GM19395 (cell line): ENCODE results near the gene PTPRU.

Experiments used
- ATAC-seq: cut with Tn5 transposase; IDR thresholded peaks from one replicate; pipeline ENCODE4 v1.9.1; 2021; ENCODE audit warnings: mild to moderate bottlenecking, moderate library complexity; ENCODE audit not compliant: unreplicated experiment

PTPRU gene

DNA sequence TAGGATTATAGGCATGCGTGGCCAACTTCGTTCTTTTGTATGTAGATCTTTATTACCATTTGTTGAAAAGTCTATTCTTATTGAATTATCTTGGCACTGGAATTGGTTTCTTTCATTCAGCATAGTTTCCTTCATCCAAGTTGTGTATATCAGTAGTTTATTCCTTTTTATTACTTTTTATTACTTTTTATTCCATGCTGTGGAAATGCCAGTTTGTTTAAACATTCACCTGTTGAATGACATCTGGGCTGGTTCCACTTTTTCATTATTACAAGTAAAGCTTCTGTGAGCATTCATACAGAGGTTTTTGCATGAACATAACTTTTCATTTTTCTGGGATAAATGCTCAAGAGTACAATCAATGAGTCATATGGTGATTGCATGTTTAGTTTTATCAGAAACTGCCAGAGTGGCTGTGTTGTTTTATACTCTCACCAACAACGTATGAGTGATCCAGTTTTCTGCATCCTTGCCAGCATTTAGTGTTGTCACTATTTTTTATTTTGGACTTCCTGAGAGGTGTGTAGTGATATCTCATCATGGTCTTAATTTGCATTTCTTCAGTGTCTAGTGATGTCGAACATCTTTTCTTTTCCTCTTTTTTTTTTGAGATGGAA lies 28.6 kb downstream of the PTPRU start:
- ATAC-seq, result no peak

DNA sequence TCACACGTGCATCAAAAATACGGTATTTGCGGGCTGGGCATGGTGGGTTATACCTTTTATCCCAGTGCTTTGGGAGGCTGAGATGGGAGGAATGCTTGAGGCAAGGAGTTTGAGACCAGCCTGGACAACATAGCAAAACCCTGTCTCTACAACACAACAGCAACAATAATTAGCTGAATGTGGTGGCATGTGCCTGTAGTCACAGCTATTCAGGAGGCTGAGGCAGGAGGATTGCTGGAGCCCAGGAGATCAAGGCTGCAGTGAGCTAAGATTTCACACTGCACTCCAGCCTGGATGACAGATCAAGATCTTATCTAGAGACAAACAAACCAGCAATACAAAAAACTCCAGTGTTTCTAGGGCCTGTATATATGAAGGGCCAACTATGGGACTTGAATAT lies 30.6 kb downstream of the PTPRU start:
- ATAC-seq, result no peak

DNA sequence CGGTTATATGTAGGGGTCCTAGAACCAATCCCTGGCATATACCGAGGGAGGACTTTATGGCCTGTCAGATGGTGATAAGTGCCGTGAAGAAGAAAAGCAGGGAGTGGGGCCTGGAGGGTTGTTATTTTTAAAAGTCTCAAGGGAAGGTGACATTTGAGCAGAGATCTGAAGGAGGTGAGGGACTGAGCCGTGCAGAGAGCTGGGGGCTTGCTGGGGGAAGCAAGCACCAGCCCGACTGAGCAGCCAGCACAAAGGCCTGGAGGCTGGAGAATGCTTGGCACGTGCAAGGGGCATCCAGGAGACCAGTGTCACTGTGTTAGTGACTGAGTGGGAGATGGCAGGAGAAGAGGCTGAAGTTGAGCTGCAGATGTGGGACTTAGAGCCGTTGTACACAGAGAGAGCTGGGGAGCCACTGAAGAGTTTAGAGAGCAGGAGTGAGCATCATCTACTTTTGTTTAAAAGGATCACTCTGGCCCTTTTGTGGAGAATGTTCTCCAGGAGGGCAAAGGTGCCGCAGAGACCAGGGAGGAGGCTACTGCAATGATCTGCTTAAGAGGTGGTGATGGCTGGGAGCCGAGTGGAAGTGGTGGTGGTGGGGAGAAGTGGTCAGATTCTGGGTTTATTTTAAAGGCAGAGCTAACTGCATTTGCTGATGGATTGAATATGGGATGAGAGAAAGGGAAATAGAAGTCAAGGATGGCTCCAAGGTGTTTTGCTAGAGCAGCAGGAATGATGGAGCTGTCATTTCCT lies 31.2 kb downstream of the PTPRU start:
- no peak for ATAC-seq

DNA sequence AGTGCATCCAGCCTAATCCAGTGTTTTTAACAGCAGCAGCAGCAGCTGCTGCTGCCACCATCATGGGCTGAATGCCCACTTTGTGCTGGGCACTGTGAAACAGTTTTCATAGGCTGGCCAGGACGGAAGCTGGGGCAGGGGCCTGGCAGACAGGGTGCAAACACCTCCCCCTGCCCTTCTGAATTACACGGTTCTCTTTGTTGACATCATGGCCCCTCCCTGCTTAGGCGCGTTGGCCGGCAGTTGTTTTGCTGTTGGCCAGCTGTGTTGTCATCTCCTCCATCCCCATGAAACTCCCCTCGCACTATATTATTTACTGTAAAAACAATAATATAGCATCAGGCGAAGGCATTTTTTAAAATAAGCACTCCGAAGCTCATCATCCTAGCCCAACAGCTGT lies 33.1 kb downstream of the PTPRU start:
- ATAC-seq, result no peak

DNA sequence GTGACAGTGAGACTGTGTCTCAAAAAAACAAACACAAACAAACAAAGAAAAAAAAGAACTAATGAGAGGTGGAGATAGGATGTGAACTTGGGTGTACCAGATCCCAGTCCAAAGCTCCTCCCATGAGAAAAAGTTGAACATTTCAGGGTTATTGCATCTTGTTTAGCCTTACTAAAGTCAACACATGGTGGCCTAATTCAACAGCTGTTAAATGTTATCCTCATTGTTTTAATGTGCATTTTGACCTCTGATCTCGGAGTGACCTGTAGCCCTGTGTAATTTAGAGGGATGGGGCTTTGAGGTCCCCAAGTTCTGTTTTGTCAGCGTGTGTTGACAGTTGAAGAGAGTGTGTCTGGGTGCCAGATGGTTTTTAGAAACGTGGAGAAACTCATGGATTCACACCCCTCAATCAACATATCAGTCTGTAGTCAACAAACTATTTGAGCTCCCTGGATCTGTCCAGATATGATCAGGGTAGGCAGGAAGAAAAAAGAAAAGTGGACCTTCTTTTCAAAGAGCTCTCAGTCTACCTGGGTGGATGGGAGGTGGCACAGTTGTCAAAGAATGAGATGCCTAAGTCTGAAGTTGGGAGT lies 34.7 kb downstream of the PTPRU start:
- ATAC-seq, result no peak

DNA sequence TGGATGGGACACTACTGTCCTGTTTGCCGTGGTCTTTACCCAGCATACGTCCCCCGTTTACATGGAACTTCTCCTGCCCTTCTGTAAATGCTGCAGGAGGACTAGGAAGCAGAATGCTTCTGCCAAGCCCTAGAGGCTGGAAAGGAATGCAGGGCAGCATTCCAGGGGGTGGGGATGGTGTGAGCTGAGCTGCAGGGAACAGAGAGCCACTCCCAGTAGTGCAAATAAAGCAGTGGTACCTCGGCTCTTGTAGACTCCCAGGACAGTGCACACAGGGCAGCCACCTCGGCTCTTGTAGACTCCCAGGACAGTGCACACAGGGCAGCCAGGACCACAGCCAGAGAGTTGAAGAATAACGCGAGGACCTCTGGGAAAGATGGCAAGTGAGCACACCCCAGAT lies 35.4 kb downstream of the PTPRU start:
- no peak for ATAC-seq

DNA sequence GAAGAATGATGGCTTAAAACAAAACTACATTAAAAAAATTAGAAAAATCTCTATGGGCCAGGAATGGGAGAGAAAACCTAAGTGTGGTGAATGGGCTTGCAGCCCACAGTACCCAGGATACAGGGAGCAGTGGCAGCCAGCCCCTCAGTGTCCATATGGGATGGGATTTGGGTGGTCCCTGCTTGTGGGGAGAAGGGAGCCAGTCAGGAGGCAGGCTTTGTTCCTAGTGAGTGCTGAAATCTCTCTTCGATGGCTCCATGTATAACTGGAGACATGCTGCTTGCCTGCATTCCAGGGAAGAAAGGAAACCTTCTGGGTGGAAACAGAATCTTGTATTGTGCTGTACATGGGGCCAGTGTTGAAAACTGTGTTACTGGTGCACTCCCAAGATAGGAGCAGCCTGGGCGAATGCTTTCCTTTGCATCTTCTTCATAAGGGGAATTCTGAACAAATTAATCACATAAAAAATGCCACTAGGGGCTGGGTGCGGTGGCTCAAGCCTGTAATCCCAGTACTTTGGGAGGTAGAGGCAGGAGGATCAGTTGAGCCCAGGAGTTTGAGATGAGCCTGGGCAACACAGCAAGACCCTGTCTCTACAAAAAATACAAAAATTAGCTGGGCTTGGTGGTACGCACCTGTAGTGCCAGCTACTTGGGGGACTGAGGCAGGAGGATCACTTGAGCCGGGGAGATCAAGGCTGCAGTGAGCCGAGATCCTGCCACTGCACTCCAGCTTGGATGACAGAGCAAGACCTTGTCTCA lies 36.0 kb downstream of the PTPRU start:
- ATAC-seq, result no peak

DNA sequence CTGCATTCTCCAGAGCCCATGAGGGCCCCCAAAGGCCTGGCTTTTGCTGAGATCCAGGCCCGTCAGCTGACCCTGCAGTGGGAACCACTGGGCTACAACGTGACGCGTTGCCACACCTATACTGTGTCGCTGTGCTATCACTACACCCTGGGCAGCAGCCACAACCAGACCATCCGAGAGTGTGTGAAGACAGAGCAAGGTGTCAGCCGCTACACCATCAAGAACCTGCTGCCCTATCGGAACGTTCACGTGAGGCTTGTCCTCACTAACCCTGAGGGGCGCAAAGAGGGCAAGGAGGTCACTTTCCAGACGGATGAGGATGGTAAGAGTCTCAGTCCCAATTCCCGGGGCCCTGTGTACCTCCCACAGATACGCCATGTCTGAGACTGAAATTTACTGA lies 39.1 kb downstream of the PTPRU start:
- no peak for ATAC-seq

DNA sequence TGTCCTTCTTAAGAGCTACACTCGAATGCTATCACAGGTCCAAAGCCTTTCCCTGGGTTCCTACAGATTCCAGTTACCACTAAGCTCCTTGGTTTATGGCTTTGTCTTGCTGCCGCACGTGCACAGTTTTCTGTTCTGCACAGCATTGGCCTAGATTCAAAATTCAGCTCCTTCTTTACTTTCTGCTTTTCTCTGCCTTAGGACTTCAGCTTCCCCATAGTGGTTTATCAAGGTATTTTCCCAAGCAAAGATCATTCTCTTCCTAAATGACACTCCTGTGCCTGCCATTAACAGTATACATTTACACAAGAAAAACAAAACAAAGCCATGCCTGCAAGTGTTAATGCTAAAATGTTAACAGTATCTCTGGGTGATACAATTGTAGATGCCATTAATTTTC lies 41.8 kb downstream of the PTPRU start:
- ATAC-seq, result no peak

DNA sequence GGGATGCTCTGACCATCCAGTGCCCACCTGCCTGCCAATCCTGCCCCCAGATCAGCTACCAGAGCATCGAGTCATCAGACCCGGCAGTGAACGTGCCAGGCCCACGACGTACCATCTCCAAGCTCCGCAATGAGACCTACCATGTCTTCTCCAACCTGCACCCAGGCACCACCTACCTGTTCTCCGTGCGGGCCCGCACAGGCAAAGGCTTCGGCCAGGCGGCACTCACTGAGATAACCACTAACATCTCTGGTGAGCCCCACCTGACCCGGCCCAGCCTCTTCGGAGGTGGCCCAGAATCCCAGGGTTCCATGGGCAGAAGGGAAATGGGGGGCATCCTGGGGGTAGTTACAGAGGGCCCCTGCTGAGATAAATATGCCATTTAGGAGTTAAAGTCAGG lies 43.1 kb downstream of the PTPRU start:
- ATAC-seq, result no peak

DNA sequence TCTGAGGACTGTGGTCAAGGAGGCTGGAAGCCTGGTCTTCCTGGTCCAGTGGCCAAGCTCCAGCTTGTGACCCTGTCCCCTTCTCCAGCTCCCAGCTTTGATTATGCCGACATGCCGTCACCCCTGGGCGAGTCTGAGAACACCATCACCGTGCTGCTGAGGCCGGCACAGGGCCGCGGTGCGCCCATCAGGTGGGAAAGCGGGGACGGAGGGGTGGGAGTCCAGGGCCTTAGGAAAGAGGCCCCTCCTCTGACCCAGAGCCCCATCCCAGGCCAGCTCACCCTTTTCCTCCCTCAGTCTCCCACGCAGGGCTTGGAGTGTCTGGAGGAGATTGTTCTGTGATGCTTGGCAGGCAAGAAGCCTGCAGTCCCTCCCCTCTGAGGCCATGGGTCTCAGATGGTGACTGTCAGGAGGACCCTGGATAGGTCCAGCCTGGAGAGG lies 43.6 kb downstream of the PTPRU start:
- no peak for ATAC-seq

DNA sequence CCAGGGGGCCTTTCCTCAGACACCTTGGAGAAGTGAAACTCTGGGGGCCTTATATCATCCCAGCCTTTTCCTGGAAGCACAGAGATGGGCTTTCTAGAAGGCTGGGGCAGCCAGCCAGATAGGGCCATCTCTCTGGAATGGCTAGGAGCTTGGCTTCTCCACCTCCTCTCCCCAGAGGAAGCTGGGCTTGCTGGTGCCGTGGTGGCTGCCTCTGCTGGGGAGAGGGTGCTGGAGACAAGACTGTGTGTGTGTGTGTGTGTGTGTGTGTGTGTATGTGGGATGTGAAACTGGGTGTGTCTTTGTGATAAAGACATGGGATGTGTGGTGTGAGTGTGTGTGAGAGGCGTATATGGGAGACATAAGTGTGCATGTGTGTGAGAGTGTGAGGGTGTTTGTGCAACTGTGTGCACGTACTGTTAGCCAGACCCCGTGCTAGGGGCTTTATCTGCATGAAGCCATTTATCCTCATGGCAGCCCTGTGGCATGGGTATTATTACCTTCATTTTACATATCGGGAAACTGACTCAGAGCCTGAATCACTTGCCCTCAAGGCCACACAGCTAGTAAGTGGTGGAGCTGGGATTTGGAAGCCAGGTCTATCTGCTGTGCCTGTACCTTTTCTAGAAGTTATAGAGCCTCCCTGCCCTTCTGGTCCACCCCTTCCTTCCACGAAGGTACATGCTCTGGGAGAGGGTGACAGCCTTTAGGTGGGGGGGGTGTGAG lies 44.2 kb downstream of the PTPRU start:
- ATAC-seq, result no peak

DNA sequence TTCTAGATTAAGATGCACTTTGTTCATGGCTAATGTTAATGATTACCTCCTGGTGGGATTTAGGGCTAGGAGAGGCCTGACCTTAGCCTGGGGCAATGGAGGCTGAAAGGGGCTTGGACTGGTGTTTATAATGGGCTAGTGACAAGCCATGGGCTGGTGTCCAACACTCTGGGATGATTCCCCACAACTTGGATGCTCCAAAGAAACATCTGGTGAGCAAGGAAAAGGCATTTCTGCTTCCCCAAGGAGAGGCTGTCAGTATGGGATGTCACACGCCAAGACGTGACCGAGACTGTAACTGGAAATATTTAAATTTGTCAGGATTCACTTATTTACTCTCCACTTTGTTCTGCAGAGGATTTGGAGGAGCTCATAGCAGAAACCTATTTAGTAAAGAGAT lies 45.2 kb downstream of the PTPRU start:
- no peak for ATAC-seq

DNA sequence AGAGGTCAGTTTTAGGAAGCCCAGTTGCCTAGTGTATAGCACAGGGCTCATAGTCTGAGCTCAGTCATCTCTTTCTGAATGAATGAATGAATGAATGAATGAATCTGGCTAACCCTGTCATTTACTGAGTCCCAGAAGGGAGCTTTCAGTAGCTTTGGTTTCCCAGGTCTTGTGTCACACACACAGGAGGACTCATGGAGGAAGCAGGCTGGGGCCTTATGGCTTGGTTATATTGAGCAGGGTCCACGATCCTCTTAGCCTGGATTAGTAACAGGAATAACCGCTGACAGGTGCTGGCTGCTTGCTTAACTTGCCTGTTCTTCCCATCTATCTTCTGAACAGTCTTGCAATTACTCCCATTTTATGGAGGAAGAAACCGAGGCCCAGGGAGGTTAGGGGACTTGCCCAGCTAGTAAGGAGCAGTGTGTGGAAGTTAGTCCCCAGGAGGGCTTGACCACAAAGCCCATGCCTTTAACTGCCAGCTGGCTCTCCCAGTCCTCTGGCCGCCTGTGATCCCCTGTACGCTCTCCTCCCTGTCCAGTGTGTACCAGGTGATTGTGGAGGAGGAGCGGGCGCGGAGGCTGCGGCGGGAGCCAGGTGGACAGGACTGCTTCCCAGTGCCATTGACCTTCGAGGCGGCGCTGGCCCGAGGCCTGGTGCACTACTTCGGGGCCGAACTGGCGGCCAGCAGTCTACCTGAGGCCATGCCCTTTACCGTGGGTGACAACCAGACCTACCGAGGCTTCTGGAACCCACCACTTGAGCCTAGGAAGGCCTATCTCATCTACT lies 46.0 kb downstream of the PTPRU start:
- no peak for ATAC-seq

DNA sequence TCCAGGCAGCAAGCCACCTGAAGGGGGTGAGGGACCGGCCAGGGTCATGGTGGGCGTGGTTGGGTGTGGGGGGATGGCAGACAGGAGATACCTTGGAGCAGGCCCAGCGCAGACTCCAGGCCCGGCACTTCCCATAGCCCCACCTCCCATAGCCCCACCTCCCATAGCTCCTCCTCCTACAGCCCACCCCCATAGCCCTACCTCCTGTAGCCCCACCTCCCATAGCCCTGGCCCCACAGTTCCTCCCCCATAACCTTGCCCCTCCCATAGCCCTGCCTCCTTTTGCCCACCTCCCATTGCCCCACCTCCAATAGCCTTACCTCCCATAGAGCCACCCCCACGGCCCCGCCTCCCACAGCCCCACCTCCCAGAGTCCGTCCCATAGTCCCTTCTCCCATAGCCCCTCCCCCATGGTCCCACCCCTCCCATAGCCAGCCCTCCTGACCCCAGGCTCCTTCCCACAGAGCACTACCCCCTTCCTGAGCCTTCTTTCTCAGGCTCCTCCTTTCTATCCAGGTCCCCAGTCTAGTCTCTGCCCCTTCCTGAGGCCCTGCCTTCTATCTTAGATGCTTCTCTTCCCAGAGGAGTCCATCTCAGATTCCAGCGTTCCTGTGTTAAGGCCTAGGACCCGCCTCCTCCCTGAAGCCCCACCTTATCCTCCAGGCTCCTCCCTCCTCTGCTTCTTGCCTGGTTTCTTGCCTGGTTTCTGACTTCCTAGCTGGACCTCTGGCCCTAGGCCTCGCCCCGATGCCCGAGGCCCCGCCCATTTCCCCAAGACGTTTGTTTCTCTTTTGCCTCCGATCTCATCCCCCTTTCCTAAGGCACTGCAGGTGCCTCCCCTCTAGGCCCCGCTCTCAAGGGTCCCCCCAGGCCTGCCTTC lies 46.8 kb downstream of the PTPRU start:
- no peak for ATAC-seq

DNA sequence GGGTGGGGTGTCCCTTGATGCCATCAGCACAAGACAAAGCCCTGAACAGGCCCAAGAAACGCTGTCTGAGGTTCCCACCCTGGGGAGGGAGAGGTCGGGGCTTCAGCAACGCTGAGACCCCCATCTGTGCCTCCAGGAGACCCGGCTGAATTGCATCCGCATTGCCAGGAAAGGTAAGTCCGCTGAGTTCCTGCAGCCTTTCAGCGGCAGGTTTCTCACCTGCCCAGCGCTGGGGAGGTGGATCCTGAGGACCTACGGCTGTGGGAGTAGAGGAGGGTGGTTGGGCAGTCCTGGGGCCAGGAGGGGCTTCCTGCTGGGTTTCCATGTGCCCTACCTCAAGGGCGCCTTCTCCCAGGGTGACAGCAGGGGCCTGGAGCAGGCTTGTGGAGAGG lies 47.5 kb downstream of the PTPRU start:
- ATAC-seq, result no peak

DNA sequence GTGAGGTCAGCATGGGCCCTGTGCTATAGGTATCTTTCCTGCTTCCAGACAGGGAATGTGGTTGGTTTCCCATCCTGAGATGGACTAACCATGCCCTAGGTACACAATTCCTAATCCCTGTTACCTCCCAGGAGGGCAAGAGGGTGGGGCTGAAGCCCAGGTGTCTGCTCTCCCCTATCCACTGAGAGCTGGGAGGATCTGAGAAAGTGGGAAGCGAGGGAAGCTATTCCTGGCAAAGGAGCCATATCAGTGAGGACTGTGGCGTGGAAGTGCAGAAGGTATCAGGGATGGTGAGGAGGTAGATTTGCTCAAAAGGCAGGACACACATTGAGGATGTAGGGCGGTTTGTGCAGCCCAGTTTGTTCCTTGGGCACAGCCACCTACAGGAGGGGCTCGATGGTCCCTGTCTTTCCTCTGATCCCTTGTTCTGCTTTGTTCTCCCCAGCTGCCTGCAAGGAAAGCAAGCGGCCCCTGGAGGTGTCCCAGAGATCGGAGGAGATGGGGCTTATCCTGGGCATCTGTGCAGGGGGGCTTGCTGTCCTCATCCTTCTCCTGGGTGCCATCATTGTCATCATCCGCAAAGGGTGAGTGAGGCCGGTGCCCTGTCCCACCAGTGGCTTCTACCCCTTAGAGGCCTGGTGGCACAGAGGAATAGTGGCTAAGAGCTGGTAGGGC lies 48.1 kb downstream of the PTPRU start:
- ATAC-seq, result no peak

DNA sequence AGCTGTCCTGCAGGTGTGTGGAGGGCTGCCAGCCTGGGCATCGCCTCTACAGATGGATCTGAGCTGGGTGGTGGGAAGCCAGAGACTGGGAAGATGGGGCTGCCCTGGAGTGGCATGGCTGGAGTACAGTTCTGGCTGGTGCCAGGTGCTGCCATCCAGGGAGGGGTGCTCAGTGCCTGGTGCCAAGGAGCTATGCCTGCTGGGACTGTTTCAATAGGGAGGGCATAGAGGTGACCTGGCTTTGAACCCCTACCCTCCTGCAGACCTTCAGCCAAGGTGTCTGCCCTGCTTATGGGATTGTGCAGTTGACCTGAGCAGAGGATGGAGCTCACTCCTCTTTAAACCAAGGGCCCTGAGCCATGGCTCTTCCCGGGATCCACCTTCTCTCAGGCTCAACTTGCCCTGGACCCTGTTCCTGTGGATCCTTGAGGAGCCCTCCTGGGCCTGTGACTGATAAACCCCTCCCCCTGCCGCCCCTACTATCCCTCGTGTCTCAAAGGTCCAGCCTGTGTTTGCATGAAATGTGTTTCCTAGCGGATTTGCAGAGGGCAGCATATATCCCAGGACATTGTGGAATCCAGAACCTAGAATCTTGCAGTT lies 48.7 kb downstream of the PTPRU start:
- ATAC-seq, result no peak
